Measurements from ENCODE around the gene WASHC3. TPM values are rescaled to one million over a fixed set of nuclear protein-coding genes. Genes with fewer than 3 reads are reported as not detected.

Gene WASHC3
- total RNA-seq, 2 donors from 2014 or later: 18.5 to 32.7 TPM

DNA sequence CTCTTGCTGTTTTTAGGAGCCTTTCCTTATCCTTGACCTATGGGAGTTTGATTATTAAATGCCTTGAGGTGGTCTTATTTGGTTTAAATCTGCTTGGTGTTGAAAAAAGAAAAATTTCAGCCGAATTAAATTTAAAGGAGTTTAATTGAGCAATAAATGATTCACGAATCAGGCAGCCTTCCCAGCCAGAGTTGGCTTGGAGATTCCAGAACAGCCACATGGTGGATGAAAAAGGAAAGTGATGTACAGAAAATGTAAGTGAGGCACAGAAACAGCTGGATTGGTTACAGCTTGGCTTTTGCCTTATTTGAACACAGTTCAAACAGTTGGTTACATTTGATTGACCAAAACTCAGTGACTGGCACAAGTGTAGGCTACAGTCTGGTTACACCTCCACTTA is 69.7 kb downstream of the WASHC3 start:
- ATAC-seq: no peak
- Histone ChIP-seq H3K9me3 (no peaks in the 10 kb centered on the region), H3K27ac (no peak overlapping the region), H3K4me3 (no peak overlapping the region), H3K36me3 (replicated peaks in 1 of 2; ENCODE audit: insufficient read depth in 1 of 2, low read depth in 2 of 2) (no peaks in the 10 kb centered on the region), H3K4me1 (no peaks in the 10 kb centered on the region), H3K27me3 (no peaks in the 10 kb centered on the region)
- no peak for DNase-seq
- TF ChIP-seq, protein P1, sequence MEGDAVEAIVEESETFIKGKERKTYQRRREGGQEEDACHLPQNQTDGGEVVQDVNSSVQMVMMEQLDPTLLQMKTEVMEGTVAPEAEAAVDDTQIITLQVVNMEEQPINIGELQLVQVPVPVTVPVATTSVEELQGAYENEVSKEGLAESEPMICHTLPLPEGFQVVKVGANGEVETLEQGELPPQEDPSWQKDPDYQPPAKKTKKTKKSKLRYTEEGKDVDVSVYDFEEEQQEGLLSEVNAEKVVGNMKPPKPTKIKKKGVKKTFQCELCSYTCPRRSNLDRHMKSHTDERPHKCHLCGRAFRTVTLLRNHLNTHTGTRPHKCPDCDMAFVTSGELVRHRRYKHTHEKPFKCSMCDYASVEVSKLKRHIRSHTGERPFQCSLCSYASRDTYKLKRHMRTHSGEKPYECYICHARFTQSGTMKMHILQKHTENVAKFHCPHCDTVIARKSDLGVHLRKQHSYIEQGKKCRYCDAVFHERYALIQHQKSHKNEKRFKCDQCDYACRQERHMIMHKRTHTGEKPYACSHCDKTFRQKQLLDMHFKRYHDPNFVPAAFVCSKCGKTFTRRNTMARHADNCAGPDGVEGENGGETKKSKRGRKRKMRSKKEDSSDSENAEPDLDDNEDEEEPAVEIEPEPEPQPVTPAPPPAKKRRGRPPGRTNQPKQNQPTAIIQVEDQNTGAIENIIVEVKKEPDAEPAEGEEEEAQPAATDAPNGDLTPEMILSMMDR (IDR thresholded peaks at IDR 0.05): no peak
- TF ChIP-seq POLR2A (IDR thresholded peaks at IDR 0.05): no peak
- 44 to 53% methylated on average over 2 of the region's 2 CpGs for WGBS, 2 donors
- intact Hi-C loops (cut with DNase I): no loop called here

DNA sequence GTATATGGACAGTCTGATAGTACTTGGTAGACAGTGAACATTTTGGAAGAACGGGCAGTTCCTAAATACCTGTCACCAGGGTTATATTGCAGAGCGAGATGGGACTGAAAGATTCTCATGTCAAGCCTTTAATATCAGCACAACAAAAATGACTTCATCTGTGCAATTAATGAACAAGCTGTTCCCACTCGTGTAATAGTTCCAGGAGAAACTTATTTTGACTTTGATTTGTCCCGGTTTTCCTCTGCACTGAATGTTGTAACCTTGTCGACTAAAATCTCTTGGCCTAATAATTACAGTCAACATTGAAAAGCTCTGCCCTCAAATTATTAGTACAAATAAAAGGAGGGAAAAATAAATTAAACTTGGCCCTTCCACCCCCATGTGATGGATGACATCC is 79.5 kb downstream of the WASHC3 start:
- no peaks in the 10 kb centered on the region for H3K36me3 ChIP-seq (replicated peaks in 1 of 2; ENCODE audit: insufficient read depth in 1 of 2, low read depth in 2 of 2)
- H3K27me3 ChIP-seq: no peaks in the 10 kb centered on the region
- no peak for DNase-seq
- WGBS, 2 donors: 67 to 71% methylated on average over 5 of the region's 5 CpGs
- no peaks in the 10 kb centered on the region for H3K9me3 ChIP-seq
- H3K4me1 ChIP-seq: no peaks in the 10 kb centered on the region
- ATAC-seq: no peak
- intact Hi-C loops (cut with DNase I): no loop called here
- TF ChIP-seq, protein P1 (IDR thresholded peaks at IDR 0.05): no peak
- TF ChIP-seq POLR2A (IDR thresholded peaks at IDR 0.05): no peak
- no peak overlapping the region for H3K4me3 ChIP-seq
- H3K27ac ChIP-seq: no peak overlapping the region

DNA sequence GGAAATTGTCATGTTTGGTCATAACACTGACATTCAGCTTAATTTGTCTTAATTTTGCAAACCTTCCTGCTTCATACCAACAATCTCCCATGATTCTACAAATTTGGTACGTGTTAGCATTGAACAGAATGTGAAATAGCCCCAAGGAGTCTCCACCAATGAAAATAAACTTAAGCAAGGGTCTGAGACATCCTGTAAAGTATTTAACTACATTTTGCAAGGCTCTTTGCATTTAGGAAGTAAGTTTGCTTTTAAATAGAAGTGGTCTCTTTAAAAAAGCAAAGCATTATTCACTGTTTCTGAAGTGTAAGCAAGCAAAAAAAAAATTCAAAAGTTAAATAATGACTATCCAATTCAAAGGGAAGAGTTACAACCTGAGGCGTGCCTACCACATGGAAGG is 79.9 kb downstream of the WASHC3 start:
- no peak overlapping the region for H3K4me3 ChIP-seq
- H3K27me3 ChIP-seq: no peaks in the 10 kb centered on the region
- H3K4me1 ChIP-seq: no peaks in the 10 kb centered on the region
- DNase-seq: no peak
- WGBS, 2 donors: 46 to 68% methylated on average over 2 of the region's 2 CpGs
- no peaks in the 10 kb centered on the region for H3K36me3 ChIP-seq (replicated peaks in 1 of 2; ENCODE audit: insufficient read depth in 1 of 2, low read depth in 2 of 2)
- no peak overlapping the region for H3K27ac ChIP-seq
- ATAC-seq: no peak
- intact Hi-C loops (cut with DNase I): no loop called here
- TF ChIP-seq, protein P1 (IDR thresholded peaks at IDR 0.05): no peak
- TF ChIP-seq POLR2A (IDR thresholded peaks at IDR 0.05): no peak
- no peaks in the 10 kb centered on the region for H3K9me3 ChIP-seq

DNA sequence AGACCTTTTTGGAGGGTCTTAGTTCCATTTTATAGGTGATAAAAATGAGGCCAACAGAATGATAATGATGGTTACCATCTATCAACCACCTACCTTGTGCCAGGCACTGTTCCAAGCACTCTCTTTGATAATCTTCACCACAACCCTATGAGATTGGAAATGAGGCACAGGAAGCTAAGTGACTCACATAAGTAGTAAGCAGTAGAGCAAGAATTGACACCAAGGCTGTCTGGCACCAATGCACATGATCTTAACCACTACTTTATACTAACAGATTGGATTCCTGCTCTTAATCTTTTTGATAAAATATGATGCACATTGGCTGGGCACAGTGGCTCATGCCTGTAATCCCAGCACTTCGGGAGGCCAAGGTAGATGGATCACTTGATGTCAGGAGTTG is 93.0 kb downstream of the WASHC3 start:
- no peak for TF ChIP-seq POLR2A (IDR thresholded peaks at IDR 0.05)
- TF ChIP-seq, protein P1 (IDR thresholded peaks at IDR 0.05): no peak
- ATAC-seq (no peak), DNase-seq (no peak)
- WGBS, 2 donors: 43 to 79% methylated on average over 1 of the region's 1 CpG
- no peaks in the 10 kb centered on the region for H3K27me3 ChIP-seq
- intact Hi-C loops (cut with DNase I): no loop called here
- no peaks in the 10 kb centered on the region for H3K9me3 ChIP-seq
- H3K4me1 ChIP-seq: no peaks in the 10 kb centered on the region
- no peak overlapping the region for H3K4me3 ChIP-seq
- no peaks in the 10 kb centered on the region for H3K36me3 ChIP-seq (replicated peaks in 1 of 2; ENCODE audit: insufficient read depth in 1 of 2, low read depth in 2 of 2)
- no peak overlapping the region for H3K27ac ChIP-seq

DNA sequence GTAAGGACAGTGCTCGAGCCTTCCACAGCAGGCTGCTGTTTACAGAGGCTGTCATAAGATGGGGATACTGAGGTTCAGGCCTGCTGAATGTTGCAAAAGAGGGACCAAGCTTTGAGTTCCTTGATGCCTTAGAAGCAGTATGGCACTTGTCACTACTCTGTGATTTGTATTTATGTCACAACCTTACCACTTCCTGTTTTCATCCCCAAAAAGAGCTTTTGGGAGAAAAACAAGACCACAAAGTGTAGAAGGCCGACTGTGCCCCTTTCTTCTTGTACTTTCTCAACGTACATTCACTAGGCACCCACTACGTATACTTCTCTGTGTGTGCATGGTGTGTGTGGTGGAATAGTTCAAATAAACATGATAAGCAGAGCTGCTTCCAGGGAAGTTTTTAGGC is 94.3 kb downstream of the WASHC3 start:
- no peaks in the 10 kb centered on the region for H3K36me3 ChIP-seq (replicated peaks in 1 of 2; ENCODE audit: insufficient read depth in 1 of 2, low read depth in 2 of 2)
- no peaks in the 10 kb centered on the region for H3K9me3 ChIP-seq
- H3K4me1 ChIP-seq: no peaks in the 10 kb centered on the region
- no peak for TF ChIP-seq POLR2A (IDR thresholded peaks at IDR 0.05)
- TF ChIP-seq, protein P1 (IDR thresholded peaks at IDR 0.05): no peak
- DNase-seq (no peak), ATAC-seq (no peak)
- no peak overlapping the region for H3K27ac ChIP-seq
- no peak overlapping the region for H3K4me3 ChIP-seq
- intact Hi-C loops (cut with DNase I): no loop called here
- 43 to 60% methylated on average over 4 of the region's 4 CpGs for WGBS, 2 donors
- no peaks in the 10 kb centered on the region for H3K27me3 ChIP-seq
